NCI-H2196 (cell line): ENCODE results near the gene GEMIN7.
A peak's percentile ranks its signal among the peaks of the same experiment; 100 is the strongest.

Experiments
- DNase-seq: peaks from one replicate; lab custom pipeline; 2025; ENCODE audit not compliant: unreplicated experiment; lab: John Stamatoyannopoulos, UW

Gene GEMIN7

GRCh38 chr19:45125360-45125759 is 46.3 kb downstream of the GEMIN7 start:
- no peak for DNase-seq

GRCh38 chr19:45125975-45126493 is 47.0 kb downstream of the GEMIN7 start:
- DNase-seq, result peak; percentile 74

DNA sequence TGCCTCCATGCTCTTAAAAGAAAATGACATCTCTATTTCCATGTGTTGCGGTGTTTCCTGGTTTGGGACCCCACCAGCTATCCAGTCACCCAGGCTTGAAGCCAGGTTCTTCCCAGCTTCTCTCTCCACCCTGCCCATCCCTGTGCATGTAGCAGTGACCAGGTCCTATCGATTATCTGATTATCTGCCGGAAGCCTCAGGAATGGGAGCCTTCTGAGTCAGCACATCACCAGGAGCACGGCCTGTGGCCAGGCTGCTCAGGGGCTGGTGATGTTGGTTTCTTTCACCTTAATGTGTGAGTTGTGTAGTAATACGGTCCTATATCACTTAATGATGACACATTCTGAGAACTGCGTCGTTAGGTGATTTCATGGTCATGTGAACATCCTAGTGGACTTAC is 47.6 kb downstream of the GEMIN7 start:
- no peak for DNase-seq

DNA sequence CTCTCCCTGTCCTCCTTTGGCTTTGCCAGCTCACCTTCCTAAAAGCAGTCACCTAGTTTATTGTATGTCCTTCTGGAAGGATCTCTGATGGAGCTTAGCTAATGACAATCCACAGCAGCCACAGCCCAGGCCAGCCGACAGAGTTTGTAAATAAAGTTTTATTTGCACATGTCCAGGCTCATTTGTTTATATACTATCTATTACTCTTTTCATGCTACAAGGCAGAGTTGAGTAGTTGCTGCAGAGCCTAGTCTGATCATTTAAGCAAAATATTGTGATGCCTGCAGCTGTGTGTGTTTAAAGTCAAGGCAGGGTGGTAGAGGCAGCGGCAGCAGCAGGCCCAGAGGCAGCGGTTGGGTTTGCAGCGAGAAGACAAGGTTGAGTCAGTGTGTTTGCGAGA is 49.1 kb downstream of the GEMIN7 start:
- DNase-seq, result no peak

DNA sequence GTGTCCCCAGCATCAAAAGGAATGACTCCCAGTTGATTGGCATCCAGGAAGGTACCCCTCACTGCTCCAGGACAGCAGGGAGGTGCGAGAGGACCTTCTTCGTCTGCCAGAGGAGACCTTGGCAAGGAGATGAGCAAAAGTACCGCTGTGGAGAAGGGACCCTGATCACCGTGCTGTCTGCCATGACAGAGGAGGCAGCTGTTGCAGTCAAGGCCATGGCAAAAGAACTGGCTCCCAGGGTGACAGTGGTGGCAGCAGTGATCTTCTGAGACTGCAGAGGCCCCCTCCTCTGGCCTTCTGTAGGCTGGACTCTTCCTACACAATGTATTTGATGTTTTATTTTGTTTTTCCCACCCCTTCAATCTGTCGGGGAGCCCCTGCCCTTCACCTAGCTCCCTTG is 49.7 kb downstream of the GEMIN7 start:
- no peak for DNase-seq

DNA sequence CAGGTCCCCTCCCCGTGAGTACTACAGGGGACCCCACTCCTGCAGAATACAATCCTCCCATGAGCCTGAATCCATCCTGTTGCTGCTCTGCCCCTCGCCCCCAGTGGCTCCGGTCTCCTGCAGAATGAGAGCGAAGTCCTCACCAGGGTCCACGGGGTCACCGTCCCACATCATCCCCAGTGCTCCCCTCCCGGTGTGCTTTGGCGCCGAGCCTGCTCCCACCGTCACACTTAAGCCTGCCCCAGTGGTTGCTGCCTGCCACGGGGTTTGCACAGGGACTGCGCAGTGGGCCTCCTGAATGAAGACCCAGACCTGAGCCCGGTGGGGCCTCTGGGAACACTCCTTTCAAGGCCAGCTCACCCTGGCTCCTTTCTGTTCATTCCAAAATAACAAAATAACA is 51.2 kb downstream of the GEMIN7 start:
- DNase-seq, result no peak

DNA sequence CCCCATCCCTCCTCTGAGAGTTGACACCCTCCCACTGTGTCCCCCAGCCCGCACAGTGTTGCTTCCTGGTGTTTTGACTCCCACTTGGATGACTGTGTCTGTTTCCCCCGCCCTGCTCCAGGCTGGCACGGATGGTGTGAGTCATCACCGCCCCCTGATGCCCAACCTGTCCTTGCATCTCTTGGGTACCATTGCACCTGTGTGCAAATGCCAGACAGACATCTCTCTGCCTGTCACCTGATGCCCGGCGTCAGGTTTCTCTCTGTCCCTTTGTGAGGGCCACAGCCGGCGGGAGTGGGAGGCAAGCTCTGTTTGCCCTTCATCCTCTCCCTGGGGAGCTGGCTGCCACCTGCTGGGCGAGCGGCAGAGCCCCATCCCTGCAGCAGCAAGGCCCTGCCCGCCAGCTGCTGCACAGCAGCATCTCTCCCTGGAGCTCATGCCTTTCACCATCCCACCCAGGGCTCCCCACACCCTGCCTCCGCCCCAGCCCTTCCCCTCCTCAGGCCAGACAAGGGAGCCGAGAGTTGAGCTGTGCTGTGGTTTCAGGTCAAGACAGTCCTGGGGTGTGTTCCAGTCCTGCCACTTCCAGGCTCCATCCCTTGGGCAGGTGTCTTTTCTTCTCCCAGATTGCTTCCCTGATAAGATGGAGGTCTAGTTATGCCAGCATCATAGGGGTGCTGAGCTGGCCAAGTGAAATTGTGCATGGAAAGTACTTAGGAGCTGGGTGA is 52.0 kb downstream of the GEMIN7 start:
- peak; percentile 93 for DNase-seq

GRCh38 chr19:45133661-45134060 is 54.6 kb downstream of the GEMIN7 start:
- DNase-seq, result no peak

DNA sequence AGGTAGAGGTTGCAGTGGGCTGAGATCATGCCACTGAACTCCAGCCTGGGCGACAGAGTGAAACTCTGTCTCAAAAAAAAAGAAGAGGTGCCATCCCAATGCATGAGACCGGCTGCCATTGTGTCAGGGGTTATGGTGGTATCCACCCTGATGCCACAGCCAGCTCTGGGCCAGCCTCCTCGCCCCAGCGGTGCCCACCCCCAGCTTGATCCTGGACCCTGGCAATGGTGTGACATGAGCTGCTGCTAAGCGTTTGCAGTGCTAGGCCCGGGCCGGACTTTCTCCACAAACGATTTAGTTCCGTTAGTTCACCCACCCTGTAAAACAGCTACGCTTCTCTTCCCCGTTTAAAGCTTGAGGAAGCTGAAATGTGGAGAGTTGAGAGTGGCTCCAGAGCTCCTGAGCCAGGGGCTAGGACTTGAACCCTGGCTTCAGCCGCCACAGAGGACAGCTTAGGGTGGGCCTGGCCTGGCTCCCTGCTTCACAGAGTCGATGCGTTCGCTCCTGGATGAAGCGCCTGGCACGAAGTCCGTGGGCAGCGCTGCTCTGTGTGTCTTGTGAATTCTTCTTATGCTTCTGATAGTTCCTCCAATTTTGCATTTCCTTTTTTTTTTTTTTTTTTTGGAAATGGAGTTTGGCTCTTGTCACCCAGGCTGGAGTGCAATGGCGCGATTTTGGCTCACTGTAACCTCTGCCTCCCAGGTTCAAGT is 56.3 kb downstream of the GEMIN7 start:
- no peak for DNase-seq

GRCh38 chr19:45136507-45137178 is 57.6 kb downstream of the GEMIN7 start:
- no peak for DNase-seq

DNA sequence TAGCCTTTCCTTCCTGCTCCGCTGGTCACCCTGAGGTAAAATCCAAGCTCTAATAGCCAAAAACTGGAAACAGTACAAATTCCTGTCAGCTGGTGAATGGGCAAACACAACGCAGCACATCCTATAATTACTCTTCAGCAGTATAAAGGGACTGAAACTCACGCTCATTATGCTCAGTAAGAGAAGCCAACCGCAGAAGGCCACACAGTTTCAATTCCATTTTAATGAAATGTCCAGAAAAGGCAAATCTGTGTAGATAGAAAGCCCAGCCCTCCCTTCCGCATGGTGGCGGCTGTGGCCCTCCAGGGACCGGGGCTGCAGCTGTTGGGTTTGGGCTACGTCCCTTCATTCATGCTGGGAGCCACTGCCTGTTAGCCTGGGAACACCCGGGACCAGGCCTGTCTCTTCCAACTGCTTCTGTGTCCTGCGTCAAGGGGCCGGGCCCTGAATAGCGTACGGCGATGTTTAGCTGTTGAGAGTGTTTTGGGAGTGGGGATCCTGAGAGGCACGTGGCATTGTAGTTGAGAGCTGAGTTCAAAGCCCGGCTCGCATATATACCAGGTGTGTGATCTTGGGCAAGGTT is 58.2 kb downstream of the GEMIN7 start:
- DNase-seq, result no peak

- no peak for DNase-seq
Observed at GRCh38 chr19:45138303-45138751, 59.3 kb downstream of the GEMIN7 start.

GRCh38 chr19:45139286-45140143 is 60.5 kb downstream of the GEMIN7 start:
- no peak for DNase-seq

- no peak for DNase-seq
Observed at GRCh38 chr19:45140144-45140503, 61.1 kb downstream of the GEMIN7 start.

DNA sequence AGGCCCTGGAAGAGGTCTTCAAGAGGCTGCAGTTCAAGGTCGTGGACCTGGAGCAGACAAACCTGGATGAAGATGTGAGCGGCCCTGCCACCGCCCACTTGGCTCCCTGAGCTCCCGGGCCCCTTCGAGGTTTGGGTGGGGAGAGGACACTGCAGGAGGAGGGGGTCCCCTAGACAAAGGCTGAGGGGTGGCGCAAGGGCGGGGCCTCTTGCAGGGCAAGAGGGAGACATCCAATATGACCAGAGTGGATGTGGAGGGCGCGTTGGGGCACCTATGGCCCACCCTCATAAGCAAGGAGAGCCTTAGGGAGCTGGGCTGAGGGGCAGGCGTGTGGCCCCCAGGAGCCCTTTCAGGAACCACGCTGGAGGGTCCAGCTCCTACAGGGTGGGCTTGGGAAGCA is 61.5 kb downstream of the GEMIN7 start:
- DNase-seq, result no peak
